Measurements from ENCODE around the gene C2CD4D.
"Not testable (repeated sequence)": the region's sequence is repeated elsewhere in the genome, so short reads cannot be mapped to it uniquely, and the experiment has no call there.

The C2CD4D gene

GRCh38 chr1:151882466-151882865 lies 42.8 kb upstream of the C2CD4D start:
- TF ChIP-seq, protein P1, sequence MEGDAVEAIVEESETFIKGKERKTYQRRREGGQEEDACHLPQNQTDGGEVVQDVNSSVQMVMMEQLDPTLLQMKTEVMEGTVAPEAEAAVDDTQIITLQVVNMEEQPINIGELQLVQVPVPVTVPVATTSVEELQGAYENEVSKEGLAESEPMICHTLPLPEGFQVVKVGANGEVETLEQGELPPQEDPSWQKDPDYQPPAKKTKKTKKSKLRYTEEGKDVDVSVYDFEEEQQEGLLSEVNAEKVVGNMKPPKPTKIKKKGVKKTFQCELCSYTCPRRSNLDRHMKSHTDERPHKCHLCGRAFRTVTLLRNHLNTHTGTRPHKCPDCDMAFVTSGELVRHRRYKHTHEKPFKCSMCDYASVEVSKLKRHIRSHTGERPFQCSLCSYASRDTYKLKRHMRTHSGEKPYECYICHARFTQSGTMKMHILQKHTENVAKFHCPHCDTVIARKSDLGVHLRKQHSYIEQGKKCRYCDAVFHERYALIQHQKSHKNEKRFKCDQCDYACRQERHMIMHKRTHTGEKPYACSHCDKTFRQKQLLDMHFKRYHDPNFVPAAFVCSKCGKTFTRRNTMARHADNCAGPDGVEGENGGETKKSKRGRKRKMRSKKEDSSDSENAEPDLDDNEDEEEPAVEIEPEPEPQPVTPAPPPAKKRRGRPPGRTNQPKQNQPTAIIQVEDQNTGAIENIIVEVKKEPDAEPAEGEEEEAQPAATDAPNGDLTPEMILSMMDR (IDR thresholded peaks at IDR 0.05; ENCODE audit: low read depth, low read length, missing control alignments), result no peak
- H3K4me3 ChIP-seq (ENCODE audit: low read depth, low read length), result no peak overlapping the region
- in situ Hi-C loops (cut with HindIII; ENCODE audit: low sequenced_read_pairs), result no loop called here
- DNase-seq (ENCODE audit: low read depth), result no peak

- TF ChIP-seq, protein P1 (IDR thresholded peaks at IDR 0.05; ENCODE audit: low read depth, low read length, missing control alignments), result no peak
- DNase-seq (ENCODE audit: low read depth), result no peak
- no peak overlapping the region for H3K4me3 ChIP-seq (ENCODE audit: low read depth, low read length)
- in situ Hi-C loops (cut with HindIII; ENCODE audit: low sequenced_read_pairs), result no loop called here
Measured at GRCh38 chr1:151881479-151881878, 41.9 kb upstream of the C2CD4D start.

GRCh38 chr1:151875419-151876097 lies 35.9 kb upstream of the C2CD4D start:
- TF ChIP-seq, protein P1 (IDR thresholded peaks at IDR 0.05; ENCODE audit: low read depth, low read length, missing control alignments), result no peak
- H3K4me3 ChIP-seq (ENCODE audit: low read depth, low read length), result no peak overlapping the region
- in situ Hi-C loops (cut with HindIII; ENCODE audit: low sequenced_read_pairs), result no loop called here
- no peak for DNase-seq (ENCODE audit: low read depth)

DNA sequence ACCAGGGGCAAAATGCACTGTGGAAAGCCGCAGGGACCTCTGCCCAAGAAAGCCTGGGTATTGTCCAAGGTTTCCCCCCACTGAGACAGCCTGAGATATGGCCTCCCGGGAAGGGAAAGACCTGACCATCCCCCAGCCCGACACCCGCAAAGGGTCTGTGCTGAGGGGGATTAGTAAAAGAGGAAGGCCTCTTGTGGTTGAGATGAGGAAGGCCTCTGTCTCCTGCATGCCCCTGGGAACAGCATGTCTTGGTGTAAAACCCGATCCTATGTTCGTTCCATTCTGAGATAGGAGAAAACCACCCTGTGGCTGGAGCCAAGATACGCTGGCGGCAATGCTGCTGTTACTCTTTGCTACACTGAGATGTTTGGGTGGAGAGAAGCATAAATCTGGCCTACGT lies 33.2 kb upstream of the C2CD4D start:
- H3K4me3 ChIP-seq (ENCODE audit: low read depth, low read length); DNase-seq (ENCODE audit: low read depth); in situ Hi-C loops (cut with HindIII; ENCODE audit: low sequenced_read_pairs): not testable (repeated sequence)

- in situ Hi-C loops (cut with HindIII; ENCODE audit: low sequenced_read_pairs), result no loop called here
- H3K4me3 ChIP-seq (ENCODE audit: low read depth, low read length), result no peak overlapping the region
- no peak for DNase-seq (ENCODE audit: low read depth)
- TF ChIP-seq, protein P1 (IDR thresholded peaks at IDR 0.05; ENCODE audit: low read depth, low read length, missing control alignments), result no peak
Measured at GRCh38 chr1:151871284-151872030, 31.8 kb upstream of the C2CD4D start.

DNA sequence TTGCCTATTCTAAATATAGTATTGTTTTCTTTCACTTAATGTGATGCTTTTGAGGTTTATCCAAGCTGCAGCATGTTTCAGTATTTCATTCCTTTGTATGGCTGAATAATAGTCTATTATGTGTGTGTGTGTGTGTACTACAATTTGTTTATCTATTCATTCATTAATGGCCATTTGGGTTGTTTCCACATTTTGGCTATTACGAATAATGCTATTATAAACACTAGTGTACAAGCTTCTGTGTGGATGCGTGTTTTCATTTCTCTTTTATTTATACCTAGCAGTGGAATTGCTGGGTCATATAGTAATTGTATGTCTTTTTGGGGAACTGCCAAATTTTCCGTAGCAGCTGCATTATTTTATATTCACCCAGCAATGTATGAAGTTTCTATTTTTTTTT lies 28.9 kb upstream of the C2CD4D start:
- in situ Hi-C loops (cut with HindIII; ENCODE audit: low sequenced_read_pairs), result no loop called here
- TF ChIP-seq, protein P1 (IDR thresholded peaks at IDR 0.05; ENCODE audit: low read depth, low read length, missing control alignments), result no peak
- H3K4me3 ChIP-seq (ENCODE audit: low read depth, low read length), result no peak overlapping the region
- no peak for DNase-seq (ENCODE audit: low read depth)

DNA sequence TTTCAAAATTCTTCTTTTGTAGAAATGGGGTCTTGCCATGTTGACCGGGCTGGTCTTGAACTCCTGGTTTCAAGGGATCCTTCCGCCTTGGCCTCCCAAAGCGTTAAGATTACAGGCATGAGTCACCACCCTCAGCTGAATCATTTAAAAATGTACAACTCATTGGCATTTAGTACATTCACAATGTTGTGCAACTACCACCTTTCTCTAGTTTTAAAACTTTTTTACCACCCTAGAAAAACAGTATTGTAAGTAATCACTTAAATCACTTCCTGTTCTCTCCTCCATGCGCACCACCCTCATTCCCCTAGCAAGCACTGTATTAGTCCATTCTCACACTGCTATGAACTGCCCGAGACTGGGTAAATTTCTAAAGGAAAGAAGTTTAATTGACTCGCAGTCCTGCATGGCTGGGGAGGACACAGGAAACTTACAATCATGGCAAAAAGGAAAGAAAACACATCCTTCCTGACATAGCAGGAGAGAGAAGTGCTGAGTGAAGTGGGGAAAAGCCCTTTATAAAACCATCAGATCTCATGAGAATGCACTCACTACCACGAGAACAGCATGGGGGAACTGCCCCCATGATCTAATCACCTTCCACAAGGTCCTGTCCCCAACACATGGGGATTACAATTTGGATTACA lies 28.3 kb upstream of the C2CD4D start:
- TF ChIP-seq, protein P1 (IDR thresholded peaks at IDR 0.05; ENCODE audit: low read depth, low read length, missing control alignments), result no peak

More for the DNA sequence above, 28.3 kb upstream of the C2CD4D start:
- DNase-seq (ENCODE audit: low read depth), result no peak
- in situ Hi-C loops (cut with HindIII; ENCODE audit: low sequenced_read_pairs), result no loop called here
- no peak overlapping the region for H3K4me3 ChIP-seq (ENCODE audit: low read depth, low read length)

All from astrocyte of the cerebellum (primary cell).